ENCODE data around the gene CTCFL. TPM values are rescaled to one million over a fixed set of nuclear protein-coding genes. Genes with fewer than 3 reads are reported as not detected.
"Not testable (repeated sequence)": the region's sequence is repeated elsewhere in the genome, so short reads cannot be mapped to it uniquely, and the experiment has no call there.

The CTCFL gene
- total and polyA plus RNA-seq, 2 donors (not counting 3 experiments of a cell fraction or from before 2014, with no cell fraction given): not detected

- Histone ChIP-seq H3K27me3 (ENCODE audit: control insufficient read depth in 2 of 2, insufficient read depth in 2 of 2, low read length in 2 of 2) (peaks cover 6 to 16% of the 10 kb centered on the region in 2 experiments), H4K20me1 (replicated peaks; ENCODE audit: control insufficient read depth, extremely low read depth, insufficient read depth, low read length) (no peaks in the 10 kb centered on the region), H3K36me3 (ENCODE audit: control insufficient read depth in 2 of 2, extremely low read depth in 1 of 2, insufficient read depth in 2 of 2, low read length in 2 of 2) (no peaks in the 10 kb centered on the region), H3K79me2 (ENCODE audit: control insufficient read depth, insufficient read depth, low read length) (no peaks in the 10 kb centered on the region), H3K9me3 (replicated peaks; ENCODE audit: control insufficient read depth, insufficient read depth, low read length) (no peaks in the 10 kb centered on the region), H3K4me3 (replicated peaks in 1 of 3; ENCODE audit: insufficient read depth in 1 of 3, low read depth in 1 of 3, low read length in 3 of 3) (no peak overlapping the region), H3K9me1 (replicated peaks; ENCODE audit: control insufficient read depth, extremely low read depth, insufficient read depth, low read length) (no peaks in the 10 kb centered on the region), H3K4me1 (ENCODE audit: control insufficient read depth, extremely low read depth, insufficient read depth, low read length) (peaks cover 12% of the 10 kb centered on the region), H3K9ac (replicated peaks; ENCODE audit: extremely low read depth, insufficient read depth, low read length) (no peak overlapping the region), H3K27ac (ENCODE audit: insufficient read depth, low read depth, low read length) (no peak overlapping the region), H2AFZ (ENCODE audit: low read depth, low read length) (peak overlapping the region; percentile 22), H3K4me2 (ENCODE audit: insufficient read depth, low read length) (no peak overlapping the region)
- FAIRE-seq (no peak), DNase-seq (ENCODE audit: low read depth, low spot score) (no peak)
- TF ChIP-seq JUN (IDR thresholded peaks at IDR 0.05; ENCODE audit: borderline replicate concordance, insufficient read depth, insufficient read length, low read depth): no peak
- TF ChIP-seq FOS (IDR thresholded peaks at IDR 0.05; ENCODE audit: borderline replicate concordance, insufficient read depth, low read length): no peak
- TF ChIP-seq POLR2AphosphoS5 (IDR thresholded peaks at IDR 0.05; ENCODE audit: insufficient read depth, low read depth, low read length): no peak
- TF ChIP-seq CTCF (IDR thresholded peaks at IDR 0.05; ENCODE audit: extremely low read depth in 1 of 2, insufficient read depth in 1 of 2, low read depth in 1 of 2, low read length in 2 of 2): no peak
- TF ChIP-seq MAX (IDR thresholded peaks at IDR 0.05; ENCODE audit: insufficient read depth, insufficient read length): no peak
- TF ChIP-seq EZH2 (IDR thresholded peaks at IDR 0.05; ENCODE audit: borderline replicate concordance, low read depth, low read length, severe bottlenecking): no peak
- TF ChIP-seq GATA2 (IDR thresholded peaks at IDR 0.05; ENCODE audit: insufficient read depth, insufficient read length, low read depth, low read length): no peak
- no peak for TF ChIP-seq MYC (IDR thresholded peaks at IDR 0.05; ENCODE audit: low read depth, low read length)
- no peak for TF ChIP-seq POLR2A (IDR thresholded peaks at IDR 0.05; ENCODE audit: low read depth, low read length)
- no TSS peak for BruUV-seq (replicated peaks)
- CTCF ChIA-PET: interaction anchor here (1.2 to 2.2 kb wide), 4 partner anchors 22 to 92 kb away, joined by 3 to 5 read pairs (median 4); no protein-coding TSS in a partner anchor
- dilution Hi-C loops (cut with MboI; ENCODE audit: extremely low pct_ligation_motif_present, low sequenced_read_pairs): no loop called here
- POLR2A ChIA-PET: no interaction called here
- intact Hi-C loops (cut with micrococcal nuclease): no loop called here
These were observed 51.5 kb downstream of the CTCFL start for GRCh38 chr20:57473246-57474048.

GRCh38 chr20:57472474-57472873 is 52.5 kb downstream of the CTCFL start:
- H3K9me3 ChIP-seq (replicated peaks; ENCODE audit: control insufficient read depth, insufficient read depth, low read length); BruUV-seq (replicated peaks); POLR2A ChIA-PET; H2AFZ ChIP-seq (ENCODE audit: low read depth, low read length); H3K4me3 ChIP-seq (replicated peaks in 1 of 3; ENCODE audit: insufficient read depth in 1 of 3, low read depth in 1 of 3, low read length in 3 of 3); H4K20me1 ChIP-seq (replicated peaks; ENCODE audit: control insufficient read depth, extremely low read depth, insufficient read depth, low read length); FAIRE-seq; H3K9me1 ChIP-seq (replicated peaks; ENCODE audit: control insufficient read depth, extremely low read depth, insufficient read depth, low read length); H3K27ac ChIP-seq (ENCODE audit: insufficient read depth, low read depth, low read length); H3K36me3 ChIP-seq (ENCODE audit: control insufficient read depth in 2 of 2, extremely low read depth in 1 of 2, insufficient read depth in 2 of 2, low read length in 2 of 2); dilution Hi-C loops (cut with MboI; ENCODE audit: extremely low pct_ligation_motif_present, low sequenced_read_pairs); H3K79me2 ChIP-seq (ENCODE audit: control insufficient read depth, insufficient read depth, low read length); H3K4me2 ChIP-seq (ENCODE audit: insufficient read depth, low read length); intact Hi-C loops (cut with micrococcal nuclease); H3K9ac ChIP-seq (replicated peaks; ENCODE audit: extremely low read depth, insufficient read depth, low read length); DNase-seq (ENCODE audit: low read depth, low spot score): not testable (repeated sequence)
- CTCF ChIA-PET: interaction anchor here (1.4 to 2.2 kb wide), 3 partner anchors 26 to 91 kb away, joined by 4 to 5 read pairs (median 5); no protein-coding TSS in a partner anchor
- Histone ChIP-seq H3K4me1 (ENCODE audit: control insufficient read depth, extremely low read depth, insufficient read depth, low read length) (peaks cover 12% of the 10 kb centered on the region), H3K27me3 (ENCODE audit: control insufficient read depth in 2 of 2, insufficient read depth in 2 of 2, low read length in 2 of 2) (peaks cover 6 to 13% of the 10 kb centered on the region in 2 experiments)

All from endothelial cell of umbilical vein (primary cell).